OCI-LY1 (cell line): Measurements from ENCODE around the gene WWP2.
"Not testable (repeated sequence)": the region's sequence is repeated elsewhere in the genome, so short reads cannot be mapped to it uniquely, and the experiment has no call there.

ENCODE experiments used
- CTCF ChIP-seq: fragments of 200-600 bp; sonication (generic), shearing (Covaris generic); IDR thresholded peaks from 2 replicates; pipeline ENCODE4 v1.5.1; 2017; ENCODE audit warnings: mild to moderate bottlenecking, antibody characterized with exemption, low read length, moderate library complexity, mixed read lengths
- EZH2 ChIP-seq: fragments of 200-600 bp; sonication (generic), shearing (Covaris generic); IDR thresholded peaks from 2 replicates; pipeline ENCODE4 v1.8.0; 2017; ENCODE audit warnings: borderline replicate concordance, mixed run types, mild to moderate bottlenecking, antibody characterized with exemption, low read length, moderate library complexity, mixed read lengths

- TF ChIP-seq CTCF, EZH2: not testable (repeated sequence)
Measured at GRCh38 chr16:69854776-69855175, 92.6 kb downstream of the WWP2 start.
